ENCODE results near the gene MCC. TPM values are rescaled to one million over a fixed set of nuclear protein-coding genes. Genes with fewer than 3 reads are reported as not detected.

Gene MCC
- total and polyA plus RNA-seq, 4 donors, result 1.6 to 38.6 (median 11.2) TPM

GRCh38 chr5:113490317-113490716 is 2.1 kb upstream of the MCC start:
- no peak overlapping the region for H3K9ac ChIP-seq (ENCODE audit: insufficient read depth in 1 of 2, low read length in 2 of 2)
- peaks cover 5 to 9% (median 6%) of the 10 kb centered on the region in 3 donors for H3K27me3 ChIP-seq (ENCODE audit: control insufficient read depth in 3 of 3, insufficient read depth in 3 of 3, low read length in 2 of 3)
- peaks cover 0 to 11% (median 0%) of the 10 kb centered on the region in 5 donors for H3K4me1 ChIP-seq (ENCODE audit: control insufficient read depth in 5 of 5, insufficient read depth in 5 of 5, low read length in 5 of 5)
- no peak overlapping the region for H3K27ac ChIP-seq (ENCODE audit: low read depth in 1 of 2, low read length in 1 of 2)
- WGBS, 2 donors, result 97 to 99% methylated on average over 3 of the region's 3 CpGs
- ATAC-seq (ENCODE audit: insufficient read depth, low FRiP score) (no peak), DNase-seq (no peak)
- H3K4me3 ChIP-seq, result no peak overlapping the region
- no peaks in the 10 kb centered on the region for H3K36me3 ChIP-seq (ENCODE audit: control insufficient read depth in 4 of 4, insufficient read depth in 4 of 4, low read length in 4 of 4)
- no peak for TF ChIP-seq CTCF (IDR thresholded peaks at IDR 0.05; ENCODE audit: control extremely low read depth, extremely low read depth)
- peaks cover 0 to 12% (median 1%) of the 10 kb centered on the region in 4 donors for H3K9me3 ChIP-seq (ENCODE audit: control insufficient read depth in 4 of 4, insufficient read depth in 3 of 4, low read length in 3 of 4)

- peaks cover 0 to 11% (median 0%) of the 10 kb centered on the region in 5 donors for H3K4me1 ChIP-seq (ENCODE audit: control insufficient read depth in 5 of 5, insufficient read depth in 5 of 5, low read length in 5 of 5)
- H3K27me3 ChIP-seq (ENCODE audit: control insufficient read depth in 3 of 3, insufficient read depth in 3 of 3, low read length in 2 of 3), result peaks cover 5 to 6% (median 6%) of the 10 kb centered on the region in 3 donors
- no peak for TF ChIP-seq CTCF (IDR thresholded peaks at IDR 0.05; ENCODE audit: control extremely low read depth, extremely low read depth)
- H3K9me3 ChIP-seq (ENCODE audit: control insufficient read depth in 4 of 4, insufficient read depth in 3 of 4, low read length in 3 of 4), result peaks cover 0 to 12% (median 1%) of the 10 kb centered on the region in 4 donors
- no peak overlapping the region for H3K4me3 ChIP-seq
- ATAC-seq (ENCODE audit: insufficient read depth, low FRiP score) (peak; percentile 83), DNase-seq (peak in 1 of 3 donors; percentile 4)
- no peak overlapping the region for H3K27ac ChIP-seq (ENCODE audit: low read depth in 1 of 2, low read length in 1 of 2)
- H3K36me3 ChIP-seq (ENCODE audit: control insufficient read depth in 4 of 4, insufficient read depth in 4 of 4, low read length in 4 of 4), result no peaks in the 10 kb centered on the region
- WGBS, 2 donors, result 22 to 25% methylated on average over 3 of the region's 3 CpGs
- no peak overlapping the region for H3K9ac ChIP-seq (ENCODE audit: insufficient read depth in 1 of 2, low read length in 2 of 2)
These were observed 1.0 kb upstream of the MCC start for GRCh38 chr5:113489299-113489698.

- H3K9ac ChIP-seq (ENCODE audit: insufficient read depth in 1 of 2, low read length in 2 of 2), result peak overlapping the region in 1 of 2 donors; percentile 4
- ATAC-seq (ENCODE audit: insufficient read depth, low FRiP score) (peak; percentile 27), DNase-seq (no peak)
- 14 to 23% methylated on average over 20 of the region's 20 CpGs for WGBS, 2 donors
- no peaks in the 10 kb centered on the region for H3K36me3 ChIP-seq (ENCODE audit: control insufficient read depth in 4 of 4, insufficient read depth in 4 of 4, low read length in 4 of 4)
- H3K9me3 ChIP-seq (ENCODE audit: control insufficient read depth in 4 of 4, insufficient read depth in 3 of 4, low read length in 3 of 4), result peaks cover 0 to 12% (median 1%) of the 10 kb centered on the region in 4 donors
- H3K4me1 ChIP-seq (ENCODE audit: control insufficient read depth in 5 of 5, insufficient read depth in 5 of 5, low read length in 5 of 5), result peaks cover 0 to 11% (median 0%) of the 10 kb centered on the region in 5 donors
- no peak for TF ChIP-seq CTCF (IDR thresholded peaks at IDR 0.05; ENCODE audit: control extremely low read depth, extremely low read depth)
- H3K27me3 ChIP-seq (ENCODE audit: control insufficient read depth in 3 of 3, insufficient read depth in 3 of 3, low read length in 2 of 3), result peaks cover 5 to 6% (median 6%) of the 10 kb centered on the region in 3 donors
- no peak overlapping the region for H3K27ac ChIP-seq (ENCODE audit: low read depth in 1 of 2, low read length in 1 of 2)
- peak overlapping the region; percentile 44 for H3K4me3 ChIP-seq
These were observed 462 bp upstream of the MCC start for GRCh38 chr5:113488645-113489184.
